IPS-15b (cell line): Measurements from ENCODE around the gene ITSN1.

ENCODE experiments used
- H3K27me3 ChIP-seq: one replicate; pipeline ENCODE4 v1.6.1; 2013; ENCODE audit warnings: low read length; ENCODE audit not compliant: control insufficient read depth, insufficient read depth
- H3K36me3 ChIP-seq: one replicate; pipeline ENCODE4 v1.6.1; 2013; ENCODE audit warnings: low read length; ENCODE audit not compliant: control insufficient read depth, insufficient read depth
- H3K4me1 ChIP-seq: one replicate; pipeline ENCODE4 v1.6.1; 2013; ENCODE audit warnings: mild to moderate bottlenecking, low read length; ENCODE audit not compliant: control insufficient read depth, insufficient read depth
- H3K4me3 ChIP-seq: one replicate; pipeline ENCODE4 v1.5.1; 2013; ENCODE audit warnings: low read depth, low read length
- H3K9ac ChIP-seq: one replicate; pipeline ENCODE4 v1.6.1; 2013; ENCODE audit warnings: low read depth, mild to moderate bottlenecking, low read length
- H3K9me3 ChIP-seq: one replicate; pipeline ENCODE4 v1.6.1; 2013; ENCODE audit warnings: mild to moderate bottlenecking, low read length; ENCODE audit not compliant: control insufficient read depth, insufficient read depth

The ITSN1 gene

GRCh38 chr21:33686386-33686785 is 44.1 kb downstream of the ITSN1 start:
- Histone ChIP-seq H3K36me3 (no peaks in the 10 kb centered on the region), H3K4me1 (peaks cover 55% of the 10 kb centered on the region), H3K9ac (peak overlapping the region; percentile 4)

DNA sequence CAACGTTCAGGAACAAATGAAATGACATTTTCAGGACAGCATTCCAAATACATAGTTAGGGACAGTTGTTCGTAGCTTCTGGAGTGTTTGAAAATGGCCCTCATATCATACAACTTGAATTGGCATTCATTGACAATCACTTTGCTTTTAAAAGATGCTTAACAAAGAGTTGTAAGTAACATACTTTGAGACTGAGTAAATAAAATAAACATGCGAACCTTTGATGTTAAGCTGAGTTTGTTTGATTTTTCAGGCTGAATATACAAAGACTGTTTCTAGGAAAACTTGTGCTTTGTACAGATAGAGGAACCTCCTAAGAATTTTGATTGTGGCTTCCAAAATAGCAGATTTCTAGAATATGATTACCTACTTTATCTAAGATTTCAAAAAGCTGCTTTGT is 45.3 kb downstream of the ITSN1 start:
- peaks cover 64% of the 10 kb centered on the region for H3K4me1 ChIP-seq
- H3K9ac ChIP-seq: no peak overlapping the region
- H3K9me3 ChIP-seq: no peaks in the 10 kb centered on the region
- H3K4me3 ChIP-seq: no peak overlapping the region
- H3K27me3 ChIP-seq: no peaks in the 10 kb centered on the region
- no peaks in the 10 kb centered on the region for H3K36me3 ChIP-seq

More at GRCh38 chr21:33686386-33686785, 44.1 kb downstream of the ITSN1 start:
- Histone ChIP-seq H3K9me3 (no peaks in the 10 kb centered on the region), H3K27me3 (no peaks in the 10 kb centered on the region), H3K4me3 (no peak overlapping the region)

DNA sequence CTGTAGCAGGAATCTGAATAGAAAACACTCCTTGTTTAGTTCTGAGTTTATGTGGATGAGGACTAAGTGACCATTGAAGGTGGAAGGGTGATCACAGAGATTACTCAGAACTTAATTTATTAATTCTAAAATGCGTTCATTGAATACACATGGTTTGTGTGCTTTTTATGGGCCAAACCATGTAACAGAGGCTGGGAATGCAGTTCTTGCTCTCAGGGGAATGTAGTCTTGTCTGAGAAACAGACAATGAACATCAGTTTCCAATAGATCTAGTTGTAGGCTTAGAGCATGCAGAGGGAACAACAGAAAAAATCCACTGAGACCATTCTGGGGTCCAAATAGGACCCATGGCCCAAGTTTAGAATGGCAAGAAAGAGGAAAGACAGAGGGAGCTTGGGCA is 46.1 kb downstream of the ITSN1 start:
- Histone ChIP-seq H3K9ac (no peak overlapping the region), H3K36me3 (no peaks in the 10 kb centered on the region), H3K4me3 (no peak overlapping the region), H3K27me3 (no peaks in the 10 kb centered on the region), H3K9me3 (no peaks in the 10 kb centered on the region), H3K4me1 (peaks cover 59% of the 10 kb centered on the region)

DNA sequence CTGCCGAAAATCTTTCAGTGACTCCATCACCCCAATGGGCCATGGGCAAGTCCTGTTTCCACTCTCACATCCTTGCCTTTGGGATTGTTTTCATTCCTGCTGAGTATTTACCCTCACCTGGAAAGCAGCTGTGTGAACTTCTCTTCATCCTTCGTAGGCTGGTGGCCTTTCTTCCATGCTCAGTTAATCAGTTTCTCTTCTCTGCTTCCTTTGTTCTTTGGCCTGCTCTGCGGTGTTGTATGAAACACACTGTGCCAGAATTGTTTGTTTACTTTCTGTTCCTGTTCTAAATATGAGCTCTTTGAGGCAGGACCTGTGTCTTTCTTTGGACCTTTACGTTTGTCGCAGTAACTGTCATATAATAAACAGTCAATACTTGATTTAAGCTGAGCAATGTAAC is 48.6 kb downstream of the ITSN1 start:
- Histone ChIP-seq H3K9me3 (no peaks in the 10 kb centered on the region), H3K4me1 (peaks cover 37% of the 10 kb centered on the region), H3K9ac (no peak overlapping the region)

DNA sequence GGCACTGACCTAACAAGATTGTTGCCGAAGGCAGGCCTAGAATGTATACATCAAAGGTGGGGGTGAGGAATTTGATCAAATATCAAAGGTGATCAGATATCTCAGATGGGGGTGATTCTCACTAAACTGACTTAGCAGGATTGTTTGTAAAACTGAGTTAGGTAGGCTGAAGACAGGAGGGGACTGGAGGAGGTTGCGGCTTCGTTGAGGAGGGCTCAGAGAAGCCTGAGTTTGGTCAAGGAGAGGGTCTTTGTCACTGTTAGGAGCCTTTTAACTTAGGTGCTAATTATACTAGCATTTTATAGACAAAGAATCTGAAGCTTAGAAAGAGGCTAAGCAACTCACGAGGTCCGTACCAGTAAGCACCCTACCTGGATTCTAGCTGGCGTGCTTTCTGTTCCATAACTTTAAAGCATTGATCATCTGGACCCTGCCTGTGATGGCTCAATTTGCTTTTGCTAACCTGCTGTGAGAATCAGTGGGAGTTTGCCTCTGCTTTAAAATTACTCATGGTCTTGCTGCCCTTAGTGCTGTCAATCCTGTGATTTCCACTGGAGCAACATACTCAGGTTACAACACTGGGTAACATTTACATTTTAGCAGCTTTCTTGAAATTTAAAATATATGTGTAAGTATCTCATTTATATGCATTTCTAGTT is 49.8 kb downstream of the ITSN1 start:
- no peaks in the 10 kb centered on the region for H3K36me3 ChIP-seq
- H3K9me3 ChIP-seq: no peaks in the 10 kb centered on the region
- H3K4me1 ChIP-seq: peaks cover 34% of the 10 kb centered on the region
- no peaks in the 10 kb centered on the region for H3K27me3 ChIP-seq
- H3K4me3 ChIP-seq: no peak overlapping the region
- H3K9ac ChIP-seq: no peak overlapping the region

More for the DNA sequence above, 48.6 kb downstream of the ITSN1 start:
- Histone ChIP-seq H3K4me3 (no peak overlapping the region), H3K27me3 (no peaks in the 10 kb centered on the region), H3K36me3 (no peaks in the 10 kb centered on the region)

DNA sequence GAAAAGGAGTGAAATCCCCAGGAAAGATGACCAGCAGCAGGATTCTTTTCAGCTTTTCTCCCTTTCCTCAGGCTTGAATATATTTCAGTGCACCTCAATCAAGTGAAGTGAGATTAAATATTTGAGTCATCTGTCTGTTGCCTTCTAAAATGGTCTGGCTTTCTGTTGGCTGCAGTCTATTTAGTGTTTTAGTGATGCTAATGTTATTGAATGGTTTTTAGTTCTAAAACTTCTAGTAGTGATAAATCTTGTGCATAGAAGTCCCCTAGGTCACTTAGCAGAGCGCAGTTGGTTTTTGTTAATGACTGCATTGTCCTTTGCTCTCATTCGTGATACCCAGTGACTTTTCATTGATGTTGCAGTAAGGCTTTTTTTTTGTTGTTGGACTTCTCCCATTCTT is 53.5 kb downstream of the ITSN1 start:
- H3K4me3 ChIP-seq: no peak overlapping the region
- H3K27me3 ChIP-seq: no peaks in the 10 kb centered on the region
- H3K4me1 ChIP-seq: peaks cover 30% of the 10 kb centered on the region

GRCh38 chr21:33696465-33696864 is 54.2 kb downstream of the ITSN1 start:
- no peak overlapping the region for H3K4me3 ChIP-seq
- H3K36me3 ChIP-seq: no peaks in the 10 kb centered on the region
- no peaks in the 10 kb centered on the region for H3K9me3 ChIP-seq
- peaks cover 24% of the 10 kb centered on the region for H3K4me1 ChIP-seq
- no peak overlapping the region for H3K9ac ChIP-seq
- no peaks in the 10 kb centered on the region for H3K27me3 ChIP-seq

More for the DNA sequence above, 53.5 kb downstream of the ITSN1 start:
- Histone ChIP-seq H3K9me3 (no peaks in the 10 kb centered on the region), H3K9ac (no peak overlapping the region), H3K36me3 (no peaks in the 10 kb centered on the region)

GRCh38 chr21:33698087-33698860 is 56.0 kb downstream of the ITSN1 start:
- H3K9ac ChIP-seq: no peak overlapping the region
- H3K4me3 ChIP-seq: no peak overlapping the region
- H3K36me3 ChIP-seq: no peaks in the 10 kb centered on the region
- no peaks in the 10 kb centered on the region for H3K9me3 ChIP-seq
- H3K4me1 ChIP-seq: peaks cover 16% of the 10 kb centered on the region
- H3K27me3 ChIP-seq: no peaks in the 10 kb centered on the region

GRCh38 chr21:33699277-33699676 is 57.0 kb downstream of the ITSN1 start:
- H3K9me3 ChIP-seq: no peaks in the 10 kb centered on the region
- no peak overlapping the region for H3K4me3 ChIP-seq
- H3K9ac ChIP-seq: no peak overlapping the region
- no peaks in the 10 kb centered on the region for H3K27me3 ChIP-seq
- peaks cover 16% of the 10 kb centered on the region for H3K4me1 ChIP-seq
- H3K36me3 ChIP-seq: no peaks in the 10 kb centered on the region

GRCh38 chr21:33700491-33700890 is 58.2 kb downstream of the ITSN1 start:
- Histone ChIP-seq H3K4me1 (peaks cover 16% of the 10 kb centered on the region), H3K9ac (no peak overlapping the region), H3K36me3 (no peaks in the 10 kb centered on the region), H3K9me3 (no peaks in the 10 kb centered on the region), H3K27me3 (no peaks in the 10 kb centered on the region), H3K4me3 (no peak overlapping the region)

DNA sequence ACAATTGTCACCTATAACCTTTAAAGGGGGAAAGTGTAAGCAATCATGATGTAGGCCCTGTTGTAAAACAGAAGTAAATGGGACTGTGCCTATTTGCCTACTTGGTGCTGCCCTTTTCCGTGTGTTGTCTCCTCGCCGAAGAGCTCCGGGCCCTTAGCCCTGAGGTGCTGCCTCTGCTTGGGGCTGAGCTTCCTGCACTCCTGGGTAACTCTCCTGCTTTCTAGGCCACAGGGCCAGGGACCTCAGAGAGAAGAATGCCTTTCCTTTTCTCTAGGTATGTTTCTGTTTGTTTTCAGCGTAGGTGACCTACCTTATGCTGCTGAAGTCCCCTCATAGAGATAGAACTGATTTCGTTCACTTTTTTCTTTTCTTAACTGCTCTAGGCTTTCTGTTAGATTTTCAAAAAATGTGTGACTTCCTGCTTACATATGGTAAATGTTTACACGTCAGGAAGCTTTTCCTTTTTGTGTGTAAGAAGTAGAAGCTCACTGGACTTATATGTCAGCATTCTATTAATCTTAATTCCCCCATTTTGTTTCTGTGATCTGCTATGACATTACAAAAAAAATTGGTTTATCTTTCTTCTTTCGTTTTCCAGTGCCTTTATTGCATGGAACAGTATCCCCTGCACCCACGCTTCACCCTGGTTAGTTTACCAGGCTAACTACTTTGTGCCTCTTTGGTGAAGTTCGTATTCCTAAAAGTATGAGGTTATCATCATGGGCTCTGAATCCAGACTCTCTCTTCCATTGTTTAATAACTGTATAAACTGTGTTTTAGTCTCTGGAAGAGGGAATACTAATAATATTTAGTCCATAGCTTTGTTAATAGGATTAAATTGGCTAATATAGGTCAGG is 61.7 kb downstream of the ITSN1 start:
- H3K27me3 ChIP-seq: no peaks in the 10 kb centered on the region
- no peak overlapping the region for H3K4me3 ChIP-seq
- H3K4me1 ChIP-seq: no peaks in the 10 kb centered on the region
- H3K9ac ChIP-seq: no peak overlapping the region
- no peaks in the 10 kb centered on the region for H3K36me3 ChIP-seq
- no peaks in the 10 kb centered on the region for H3K9me3 ChIP-seq
